ENCODE data around the gene SLAMF7.

- TF ChIP-seq CTCF (conservative IDR thresholded peaks at IDR 0.05) (no peak), ZFX (IDR thresholded peaks at IDR 0.05) (no peak)
Observed at GRCh38 chr1:160761886-160762285, 22.8 kb downstream of the SLAMF7 start.

All from C4-2B (cell line).